Adipocyte (in vitro differentiated cells): Measurements from ENCODE around the gene MTUS2.
"Not testable (repeated sequence)": the region's sequence is repeated elsewhere in the genome, so short reads cannot be mapped to it uniquely, and the experiment has no call there.

Experiments
- DNase-seq: peaks from one replicate; pipeline ENCODE4 v3.0.0-alpha.2; 2015; ENCODE audit warnings: low read depth
- H3K27me3 ChIP-seq: replicated peaks from 2 replicates; pipeline ENCODE4 v1.7.0; 2013; ENCODE audit warnings: mild to moderate bottlenecking, low read length, moderate library complexity; ENCODE audit not compliant: control insufficient read depth, insufficient read depth
- H3K36me3 ChIP-seq: 2 replicates; pipeline ENCODE4 v1.7.0; 2013; ENCODE audit warnings: low read length, mild to moderate bottlenecking, moderate library complexity; ENCODE audit not compliant: control insufficient read depth, insufficient read depth, severe bottlenecking
- H3K4me1 ChIP-seq: 2 replicates; pipeline ENCODE4 v1.7.0; 2013; ENCODE audit warnings: mild to moderate bottlenecking, low read length, moderate library complexity; ENCODE audit not compliant: control insufficient read depth, insufficient read depth
- H3K4me3 ChIP-seq: 2 replicates; pipeline ENCODE4 v1.7.0; 2013; ENCODE audit warnings: mild to moderate bottlenecking, low read length, moderate library complexity
- H3K9ac ChIP-seq: 2 replicates; pipeline ENCODE4 v1.7.0; 2013; ENCODE audit warnings: mild to moderate bottlenecking, low read length, moderate library complexity
- H3K9me3 ChIP-seq: 2 replicates; pipeline ENCODE4 v1.7.0; 2013; ENCODE audit warnings: mild to moderate bottlenecking, low read length, moderate library complexity; ENCODE audit not compliant: control insufficient read depth

MTUS2 gene

DNA sequence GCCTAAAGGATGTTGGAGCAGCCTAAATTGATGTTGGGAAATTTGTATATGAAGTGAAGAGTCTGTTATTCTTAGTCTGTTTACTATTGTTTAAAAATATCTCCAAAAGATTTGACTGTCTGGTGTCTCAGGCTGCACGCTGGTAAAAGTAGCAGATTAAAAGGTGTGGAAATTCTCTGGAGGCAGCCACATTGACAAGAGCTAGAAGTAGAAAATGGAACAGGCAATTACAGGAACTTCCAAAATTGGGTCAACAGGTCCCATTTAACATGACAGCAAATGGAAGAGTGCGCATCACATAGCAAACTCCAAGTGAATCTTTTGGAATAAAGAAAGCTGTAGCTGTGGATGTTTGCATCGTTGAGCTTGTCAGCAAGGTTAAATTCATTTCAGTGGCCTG is 138.3 kb downstream of the MTUS2 start:
- DNase-seq: no peak
- no peaks in the 10 kb centered on the region for H3K9me3 ChIP-seq
- no peak overlapping the region for H3K4me3 ChIP-seq

DNA sequence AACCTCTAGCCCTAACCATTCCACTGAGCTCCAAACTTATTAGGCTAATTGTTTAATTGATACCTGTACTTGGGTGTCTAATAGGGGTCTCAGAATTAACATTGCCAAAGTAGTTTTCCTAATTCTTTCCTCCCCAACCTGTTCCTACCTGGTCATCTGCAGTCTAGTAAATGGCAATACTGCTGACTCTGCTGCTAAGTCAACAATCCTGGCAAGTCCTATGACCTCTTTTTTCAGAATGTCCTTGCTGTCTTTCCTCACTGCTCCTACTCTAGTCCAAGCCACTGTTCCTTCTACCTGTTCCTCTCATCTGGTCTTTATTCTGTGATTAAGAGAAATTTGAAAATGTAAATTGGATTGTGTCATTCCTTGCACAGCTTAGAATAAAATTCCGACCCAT is 143.9 kb downstream of the MTUS2 start:
- DNase-seq: no peak

More for the DNA sequence above, 138.3 kb downstream of the MTUS2 start:
- no peaks in the 10 kb centered on the region for H3K36me3 ChIP-seq
- H3K9ac ChIP-seq: no peak overlapping the region
- H3K27me3 ChIP-seq: no peaks in the 10 kb centered on the region
- no peaks in the 10 kb centered on the region for H3K4me1 ChIP-seq

DNA sequence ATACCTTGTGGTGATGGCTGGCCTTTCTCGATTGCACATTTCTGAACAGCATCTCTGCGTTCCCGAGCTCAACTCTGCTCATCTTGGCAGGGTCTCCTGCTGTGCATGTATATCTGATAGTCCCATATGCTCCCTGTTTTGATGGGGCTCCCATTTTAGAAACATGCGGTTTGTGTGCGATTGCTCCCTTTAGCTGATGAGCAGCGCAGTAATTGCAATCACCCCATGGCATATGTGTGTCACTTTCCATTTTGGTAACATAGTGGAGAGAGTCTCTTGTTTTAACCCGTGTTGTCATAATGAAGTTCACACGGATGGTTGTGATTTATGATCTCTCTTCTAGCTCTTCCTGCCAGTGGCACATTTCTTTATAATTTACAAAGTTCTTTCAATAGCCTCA is 144.7 kb downstream of the MTUS2 start:
- Histone ChIP-seq H3K27me3 (no peaks in the 10 kb centered on the region), H3K4me3 (no peak overlapping the region), H3K36me3 (no peaks in the 10 kb centered on the region), H3K9me3 (no peaks in the 10 kb centered on the region), H3K9ac (no peak overlapping the region), H3K4me1 (no peaks in the 10 kb centered on the region)
- no peak for DNase-seq

More for the DNA sequence above, 143.9 kb downstream of the MTUS2 start:
- H3K27me3 ChIP-seq: no peaks in the 10 kb centered on the region
- no peaks in the 10 kb centered on the region for H3K36me3 ChIP-seq
- H3K4me3 ChIP-seq: no peak overlapping the region
- H3K4me1 ChIP-seq: no peaks in the 10 kb centered on the region
- no peaks in the 10 kb centered on the region for H3K9me3 ChIP-seq
- H3K9ac ChIP-seq: no peak overlapping the region

DNA sequence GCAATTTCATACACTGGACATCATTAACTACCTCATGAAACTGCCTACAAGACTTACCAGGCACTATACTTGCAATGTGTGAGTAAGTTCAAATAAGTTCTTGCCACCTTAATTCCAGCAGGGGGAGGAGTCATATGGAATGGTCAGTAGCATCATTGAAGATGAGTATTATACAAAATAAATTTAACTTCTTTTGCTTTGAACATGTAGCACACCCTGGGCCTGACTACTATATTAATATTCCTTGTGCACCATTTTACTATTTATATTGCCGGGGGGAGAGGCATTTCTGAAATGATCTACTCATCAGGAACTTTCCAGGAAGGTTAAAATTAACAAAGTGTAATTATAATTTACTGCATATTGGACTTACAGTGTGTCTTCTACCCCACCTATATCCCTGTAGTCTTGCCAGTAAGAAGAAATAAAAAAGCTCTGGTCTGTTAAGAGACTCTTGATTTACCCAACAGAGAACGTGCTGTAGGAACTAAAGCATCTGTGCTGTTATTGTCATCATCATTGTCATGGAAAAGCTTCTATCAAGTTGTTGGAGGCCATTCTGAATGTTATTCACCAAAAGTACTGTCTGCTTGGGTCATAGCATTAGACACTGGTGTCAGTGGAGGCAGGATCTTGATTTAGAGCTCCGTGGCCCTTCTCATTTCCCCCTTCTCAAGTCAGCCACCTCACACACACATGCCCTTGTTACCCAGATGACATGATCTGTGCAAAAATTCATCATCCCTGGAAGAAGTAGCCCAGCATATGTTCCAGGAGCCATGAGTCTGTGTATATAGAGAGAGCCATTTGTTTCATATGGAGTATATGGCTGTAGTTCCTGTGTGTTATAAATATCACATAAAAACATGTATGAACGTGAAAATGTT is 147.1 kb downstream of the MTUS2 start:
- Histone ChIP-seq H3K36me3 (no peaks in the 10 kb centered on the region), H3K27me3 (no peaks in the 10 kb centered on the region), H3K4me1 (no peaks in the 10 kb centered on the region), H3K9ac (no peak overlapping the region), H3K4me3 (no peak overlapping the region), H3K9me3 (no peaks in the 10 kb centered on the region)
- no peak for DNase-seq

DNA sequence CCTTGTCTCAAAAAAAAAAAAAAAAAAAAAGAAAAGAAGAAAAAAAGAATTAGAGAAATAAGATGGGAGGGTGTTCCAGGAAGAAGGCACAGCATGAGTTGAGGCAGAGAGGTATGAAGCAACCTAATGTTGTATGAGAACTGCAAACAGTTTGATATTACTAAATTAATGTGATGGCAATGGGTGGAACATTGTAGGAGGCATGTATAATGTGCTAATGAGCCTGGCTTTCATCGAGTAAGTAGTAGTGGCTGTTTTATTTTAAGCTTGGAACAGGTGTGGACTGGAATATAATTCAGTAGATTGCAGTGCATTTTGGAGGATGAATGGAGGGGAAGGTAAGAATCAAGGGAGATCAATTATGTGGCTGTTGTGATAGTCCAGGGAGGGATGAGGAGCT is 156.1 kb downstream of the MTUS2 start:
- Histone ChIP-seq H3K27me3 (no peaks in the 10 kb centered on the region), H3K4me3 (no peak overlapping the region), H3K9me3 (no peaks in the 10 kb centered on the region), H3K4me1 (no peaks in the 10 kb centered on the region), H3K36me3 (no peaks in the 10 kb centered on the region), H3K9ac (no peak overlapping the region)
- no peak for DNase-seq

DNA sequence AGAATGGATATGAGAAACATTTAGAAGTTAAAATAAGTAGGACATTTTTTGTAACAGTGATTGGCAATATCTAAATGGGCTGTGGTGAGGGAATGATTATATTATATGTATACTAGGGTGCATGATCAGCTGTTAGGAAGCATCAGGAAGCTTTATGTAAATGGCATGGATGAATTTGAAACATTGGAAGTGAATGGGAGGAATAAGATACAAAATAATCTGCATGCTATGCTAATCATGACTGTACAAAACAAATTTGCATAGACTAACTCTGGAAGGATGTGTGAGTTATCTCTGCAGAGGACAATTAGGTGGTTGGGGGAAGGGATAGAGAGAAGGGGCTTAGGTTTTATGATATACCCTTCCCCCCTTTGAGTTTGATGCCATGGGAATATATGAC is 156.5 kb downstream of the MTUS2 start:
- Histone ChIP-seq H3K4me3 (no peak overlapping the region), H3K36me3 (no peaks in the 10 kb centered on the region), H3K27me3 (no peaks in the 10 kb centered on the region), H3K9me3 (no peaks in the 10 kb centered on the region), H3K9ac (no peak overlapping the region), H3K4me1 (no peaks in the 10 kb centered on the region)
- DNase-seq: no peak

DNA sequence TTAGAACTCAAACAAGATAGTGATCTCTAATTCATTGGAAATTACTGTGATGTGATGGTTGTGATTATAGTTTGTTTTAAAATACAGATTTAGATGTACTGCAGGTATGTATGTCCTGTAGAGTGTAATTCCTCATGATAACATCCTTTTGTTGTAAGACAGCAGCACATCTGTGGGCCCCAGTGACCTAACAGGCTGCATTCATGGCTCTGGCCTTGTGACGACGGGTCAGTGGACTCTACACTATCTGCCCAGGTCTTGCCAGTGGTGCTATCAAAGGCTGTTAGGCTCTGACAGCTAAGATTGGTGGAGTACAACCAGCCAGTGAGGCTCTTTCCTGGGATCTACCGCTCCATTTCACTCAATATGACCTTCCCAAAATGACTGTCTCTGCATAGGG is 158.4 kb downstream of the MTUS2 start:
- Histone ChIP-seq H3K4me3 (no peak overlapping the region), H3K27me3 (peaks cover under 1% of the 10 kb centered on the region), H3K9ac (no peak overlapping the region), H3K9me3 (no peaks in the 10 kb centered on the region), H3K36me3 (no peaks in the 10 kb centered on the region), H3K4me1 (no peaks in the 10 kb centered on the region)
- DNase-seq: no peak

DNA sequence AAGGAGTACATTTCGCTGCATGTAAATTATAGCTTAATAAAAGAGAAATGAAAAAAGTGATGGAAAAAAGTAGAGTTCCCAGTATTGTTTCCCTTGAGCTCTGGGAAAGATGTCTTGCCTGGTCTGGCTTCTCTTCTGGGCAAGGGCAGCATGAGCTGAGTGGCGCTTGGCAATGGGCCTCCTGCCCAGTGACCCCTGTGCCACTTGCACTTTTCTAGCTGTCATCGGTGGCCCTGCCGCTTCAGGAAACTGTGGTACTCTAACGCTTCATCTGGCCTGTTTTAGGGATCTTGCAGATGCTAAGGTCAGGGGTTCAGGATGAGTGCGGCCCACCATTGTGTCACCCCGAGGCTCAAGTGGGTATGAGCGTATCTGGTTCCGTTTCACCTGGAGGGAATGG is 161.4 kb downstream of the MTUS2 start:
- peaks cover 4% of the 10 kb centered on the region for H3K27me3 ChIP-seq
- no peak overlapping the region for H3K4me3 ChIP-seq
- DNase-seq: no peak
- no peaks in the 10 kb centered on the region for H3K36me3 ChIP-seq
- H3K9ac ChIP-seq: no peak overlapping the region
- no peaks in the 10 kb centered on the region for H3K9me3 ChIP-seq
- H3K4me1 ChIP-seq: no peaks in the 10 kb centered on the region

DNA sequence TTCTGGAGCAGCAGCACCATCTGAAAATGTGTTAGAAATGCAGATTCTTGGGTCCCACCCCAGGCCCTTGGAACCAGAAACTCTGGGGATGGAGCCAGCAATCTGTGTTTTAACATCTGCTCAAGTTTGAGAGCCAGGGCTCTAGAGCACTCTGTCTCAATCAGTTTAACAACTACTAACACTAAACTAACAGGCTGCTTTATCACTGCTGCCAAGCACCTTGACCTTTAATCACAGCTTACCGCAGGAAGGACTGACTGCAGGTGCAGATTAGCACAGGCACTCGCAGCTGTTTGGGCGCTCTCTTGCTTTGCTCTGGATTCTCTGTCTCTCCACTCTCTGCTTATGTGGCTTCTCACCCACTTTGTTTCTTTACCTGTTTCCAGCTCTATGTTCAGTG is 163.5 kb downstream of the MTUS2 start:
- Histone ChIP-seq H3K4me1 (no peaks in the 10 kb centered on the region), H3K9me3 (no peaks in the 10 kb centered on the region), H3K4me3 (no peak overlapping the region), H3K9ac (no peak overlapping the region), H3K27me3 (peaks cover 4% of the 10 kb centered on the region), H3K36me3 (no peaks in the 10 kb centered on the region)
- no peak for DNase-seq

DNA sequence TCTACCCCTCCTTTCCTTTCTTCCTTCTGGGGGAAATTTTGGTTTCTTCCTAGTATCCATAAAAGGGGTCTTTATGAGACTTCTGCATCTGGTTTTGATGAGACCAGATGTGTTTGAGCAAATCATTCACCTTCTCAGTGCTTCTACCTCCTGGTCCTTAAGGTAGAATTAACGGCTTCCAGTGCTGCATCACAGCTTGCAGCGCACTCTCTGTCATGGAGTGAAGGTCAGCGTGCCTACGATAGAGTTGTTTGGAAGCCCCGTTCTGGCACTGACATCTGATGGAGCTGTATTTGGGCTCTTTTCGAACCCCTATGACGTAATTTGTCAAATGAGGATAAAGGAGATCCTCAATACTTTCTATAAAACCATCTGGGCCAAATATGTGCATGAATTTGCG is 164.2 kb downstream of the MTUS2 start:
- H3K9ac ChIP-seq: no peak overlapping the region

DNA sequence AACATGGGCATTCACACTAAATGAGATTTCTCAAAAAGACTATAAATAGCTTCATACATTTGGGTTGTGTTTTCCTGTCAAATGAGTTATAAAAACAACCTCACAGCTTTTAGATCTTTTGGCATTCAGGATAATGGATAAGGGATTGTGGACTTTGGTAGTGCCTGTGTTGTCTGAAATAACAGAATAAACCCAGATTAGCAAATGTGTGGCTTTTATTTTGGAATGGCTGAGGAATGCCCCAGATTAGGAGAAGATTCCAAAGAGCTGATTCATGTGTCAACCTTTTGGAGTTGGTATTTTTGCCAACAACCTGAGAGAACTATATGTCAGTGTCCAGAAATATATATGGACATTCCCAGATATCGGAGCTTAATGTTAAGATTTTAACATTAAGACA is 164.7 kb downstream of the MTUS2 start:
- DNase-seq: peak; percentile 1
- peaks cover 4% of the 10 kb centered on the region for H3K27me3 ChIP-seq
- no peaks in the 10 kb centered on the region for H3K36me3 ChIP-seq
- H3K9me3 ChIP-seq: no peaks in the 10 kb centered on the region
- no peak overlapping the region for H3K4me3 ChIP-seq
- H3K4me1 ChIP-seq: no peaks in the 10 kb centered on the region
- no peak overlapping the region for H3K9ac ChIP-seq

More for the DNA sequence above, 164.2 kb downstream of the MTUS2 start:
- H3K27me3 ChIP-seq: peaks cover 4% of the 10 kb centered on the region
- H3K36me3 ChIP-seq: no peaks in the 10 kb centered on the region
- no peaks in the 10 kb centered on the region for H3K4me1 ChIP-seq
- no peaks in the 10 kb centered on the region for H3K9me3 ChIP-seq
- no peak for DNase-seq
- H3K4me3 ChIP-seq: no peak overlapping the region

DNA sequence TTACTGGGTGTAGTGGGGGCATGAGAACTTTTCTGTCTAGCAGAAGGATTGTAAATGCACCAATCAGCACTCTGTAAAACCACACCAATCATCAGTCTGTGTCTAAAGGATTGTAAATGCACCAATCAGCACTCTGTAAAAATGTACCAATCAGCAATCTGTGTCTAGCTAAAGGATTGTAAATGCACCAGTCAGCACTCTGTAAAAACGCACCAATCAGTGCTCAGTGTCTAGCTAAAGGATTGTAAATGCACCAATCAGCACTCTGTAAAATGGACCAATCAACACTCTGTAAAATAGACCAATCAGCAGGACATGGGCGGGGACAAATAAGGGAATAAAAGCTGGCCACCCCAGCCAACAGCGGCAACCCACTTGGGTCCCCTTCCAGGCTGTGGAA is 170.2 kb downstream of the MTUS2 start:
- not testable (repeated sequence) for H3K4me1 ChIP-seq, H3K27me3 ChIP-seq, H3K9ac ChIP-seq, DNase-seq, H3K9me3 ChIP-seq, H3K36me3 ChIP-seq, H3K4me3 ChIP-seq
